ENCODE data around the gene TDRD15. TPM values are rescaled to one million over a fixed set of nuclear protein-coding genes. Genes with fewer than 3 reads are reported as not detected.
A peak's percentile ranks its signal among the peaks of the same experiment; 100 is the strongest.

TDRD15 gene
- total and polyA plus RNA-seq, 2 of the 13 experiments (the other 11 are each of a cell fraction or from before 2014, with no cell fraction given) = 0.12 to 0.29 TPM

DNA sequence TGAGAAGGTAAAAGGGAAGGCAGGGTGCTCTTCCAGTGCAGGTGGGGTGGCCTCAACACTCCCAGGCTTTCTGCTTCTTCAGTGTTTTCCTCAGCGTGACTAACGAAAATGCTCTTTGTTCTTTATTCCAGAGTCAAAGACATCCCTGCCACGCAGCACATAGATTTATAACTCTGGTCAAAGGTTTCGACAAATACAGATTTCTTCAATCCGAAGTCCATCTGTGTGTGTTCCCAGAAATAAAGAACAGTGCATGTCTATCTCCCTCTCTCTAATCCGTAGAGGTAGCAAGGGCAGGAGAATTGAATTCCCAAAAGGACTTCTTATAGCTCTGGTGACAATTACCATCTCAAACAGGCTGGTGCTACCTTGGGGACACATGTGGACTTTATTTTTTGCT, 26.4 kb upstream of the TDRD15 start (continued):
- TF ChIP-seq NCOA2 (CRISPR knock-in tag; IDR thresholded peaks at IDR 0.05) (peak; percentile 30; the same call in 1 of the 2 replicates), HOMEZ (CRISPR knock-in tag; IDR thresholded peaks at IDR 0.05; ENCODE audit: low read depth) (peak; percentile 51; the same call in 1 of the 2 replicates), SALL1 (CRISPR knock-in tag; IDR thresholded peaks at IDR 0.05) (peak; percentile 57; the same call in 1 of the 2 replicates), ZFY (CRISPR knock-in tag; IDR thresholded peaks at IDR 0.05) (no peak), ZNF3 (CRISPR knock-in tag; IDR thresholded peaks at IDR 0.05) (no peak), SRSF1 (optimal IDR thresholded peaks at IDR 0.05; ENCODE audit: low read depth, low read length) (no peak), MXD3 (CRISPR knock-in tag; IDR thresholded peaks at IDR 0.05) (no peak), STAT5B (CRISPR knock-in tag; IDR thresholded peaks at IDR 0.05) (no peak), SP5 (CRISPR knock-in tag; IDR thresholded peaks at IDR 0.05; ENCODE audit: borderline replicate concordance, low read depth) (no peak), GFI1 (CRISPR knock-in tag; IDR thresholded peaks at IDR 0.05; ENCODE audit: borderline replicate concordance) (0 out of 2 replicates have a peak, but pooled peaks have one; percentile 25), ZNF556 (CRISPR knock-in tag; IDR thresholded peaks at IDR 0.05; ENCODE audit: borderline replicate concordance) (0 out of 2 replicates have a peak, but pooled peaks have one; percentile 25)
- TF ChIP-seq, protein P1, sequence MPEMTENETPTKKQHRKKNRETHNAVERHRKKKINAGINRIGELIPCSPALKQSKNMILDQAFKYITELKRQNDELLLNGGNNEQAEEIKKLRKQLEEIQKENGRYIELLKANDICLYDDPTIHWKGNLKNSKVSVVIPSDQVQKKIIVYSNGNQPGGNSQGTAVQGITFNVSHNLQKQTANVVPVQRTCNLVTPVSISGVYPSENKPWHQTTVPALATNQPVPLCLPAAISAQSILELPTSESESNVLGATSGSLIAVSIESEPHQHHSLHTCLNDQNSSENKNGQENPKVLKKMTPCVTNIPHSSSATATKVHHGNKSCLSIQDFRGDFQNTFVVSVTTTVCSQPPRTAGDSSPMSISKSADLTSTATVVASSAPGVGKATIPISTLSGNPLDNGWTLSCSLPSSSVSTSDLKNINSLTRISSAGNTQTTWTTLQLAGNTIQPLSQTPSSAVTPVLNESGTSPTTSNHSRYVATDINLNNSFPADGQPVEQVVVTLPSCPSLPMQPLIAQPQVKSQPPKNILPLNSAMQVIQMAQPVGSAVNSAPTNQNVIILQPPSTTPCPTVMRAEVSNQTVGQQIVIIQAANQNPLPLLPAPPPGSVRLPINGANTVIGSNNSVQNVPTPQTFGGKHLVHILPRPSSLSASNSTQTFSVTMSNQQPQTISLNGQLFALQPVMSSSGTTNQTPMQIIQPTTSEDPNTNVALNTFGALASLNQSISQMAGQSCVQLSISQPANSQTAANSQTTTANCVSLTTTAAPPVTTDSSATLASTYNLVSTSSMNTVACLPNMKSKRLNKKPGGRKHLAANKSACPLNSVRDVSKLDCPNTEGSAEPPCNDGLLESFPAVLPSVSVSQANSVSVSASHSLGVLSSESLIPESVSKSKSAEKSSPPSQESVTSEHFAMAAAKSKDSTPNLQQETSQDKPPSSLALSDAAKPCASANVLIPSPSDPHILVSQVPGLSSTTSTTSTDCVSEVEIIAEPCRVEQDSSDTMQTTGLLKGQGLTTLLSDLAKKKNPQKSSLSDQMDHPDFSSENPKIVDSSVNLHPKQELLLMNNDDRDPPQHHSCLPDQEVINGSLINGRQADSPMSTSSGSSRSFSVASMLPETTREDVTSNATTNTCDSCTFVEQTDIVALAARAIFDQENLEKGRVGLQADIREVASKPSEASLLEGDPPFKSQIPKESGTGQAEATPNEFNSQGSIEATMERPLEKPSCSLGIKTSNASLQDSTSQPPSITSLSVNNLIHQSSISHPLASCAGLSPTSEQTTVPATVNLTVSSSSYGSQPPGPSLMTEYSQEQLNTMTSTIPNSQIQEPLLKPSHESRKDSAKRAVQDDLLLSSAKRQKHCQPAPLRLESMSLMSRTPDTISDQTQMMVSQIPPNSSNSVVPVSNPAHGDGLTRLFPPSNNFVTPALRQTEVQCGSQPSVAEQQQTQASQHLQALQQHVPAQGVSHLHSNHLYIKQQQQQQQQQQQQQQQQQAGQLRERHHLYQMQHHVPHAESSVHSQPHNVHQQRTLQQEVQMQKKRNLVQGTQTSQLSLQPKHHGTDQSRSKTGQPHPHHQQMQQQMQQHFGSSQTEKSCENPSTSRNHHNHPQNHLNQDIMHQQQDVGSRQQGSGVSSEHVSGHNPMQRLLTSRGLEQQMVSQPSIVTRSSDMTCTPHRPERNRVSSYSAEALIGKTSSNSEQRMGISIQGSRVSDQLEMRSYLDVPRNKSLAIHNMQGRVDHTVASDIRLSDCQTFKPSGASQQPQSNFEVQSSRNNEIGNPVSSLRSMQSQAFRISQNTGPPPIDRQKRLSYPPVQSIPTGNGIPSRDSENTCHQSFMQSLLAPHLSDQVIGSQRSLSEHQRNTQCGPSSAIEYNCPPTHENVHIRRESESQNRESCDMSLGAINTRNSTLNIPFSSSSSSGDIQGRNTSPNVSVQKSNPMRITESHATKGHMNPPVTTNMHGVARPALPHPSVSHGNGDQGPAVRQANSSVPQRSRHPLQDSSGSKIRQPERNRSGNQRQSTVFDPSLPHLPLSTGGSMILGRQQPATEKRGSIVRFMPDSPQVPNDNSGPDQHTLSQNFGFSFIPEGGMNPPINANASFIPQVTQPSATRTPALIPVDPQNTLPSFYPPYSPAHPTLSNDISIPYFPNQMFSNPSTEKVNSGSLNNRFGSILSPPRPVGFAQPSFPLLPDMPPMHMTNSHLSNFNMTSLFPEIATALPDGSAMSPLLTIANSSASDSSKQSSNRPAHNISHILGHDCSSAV (CRISPR knock-in tag; IDR thresholded peaks at IDR 0.05; ENCODE audit: borderline replicate concordance) = no peak
- TF ChIP-seq, protein P2, sequence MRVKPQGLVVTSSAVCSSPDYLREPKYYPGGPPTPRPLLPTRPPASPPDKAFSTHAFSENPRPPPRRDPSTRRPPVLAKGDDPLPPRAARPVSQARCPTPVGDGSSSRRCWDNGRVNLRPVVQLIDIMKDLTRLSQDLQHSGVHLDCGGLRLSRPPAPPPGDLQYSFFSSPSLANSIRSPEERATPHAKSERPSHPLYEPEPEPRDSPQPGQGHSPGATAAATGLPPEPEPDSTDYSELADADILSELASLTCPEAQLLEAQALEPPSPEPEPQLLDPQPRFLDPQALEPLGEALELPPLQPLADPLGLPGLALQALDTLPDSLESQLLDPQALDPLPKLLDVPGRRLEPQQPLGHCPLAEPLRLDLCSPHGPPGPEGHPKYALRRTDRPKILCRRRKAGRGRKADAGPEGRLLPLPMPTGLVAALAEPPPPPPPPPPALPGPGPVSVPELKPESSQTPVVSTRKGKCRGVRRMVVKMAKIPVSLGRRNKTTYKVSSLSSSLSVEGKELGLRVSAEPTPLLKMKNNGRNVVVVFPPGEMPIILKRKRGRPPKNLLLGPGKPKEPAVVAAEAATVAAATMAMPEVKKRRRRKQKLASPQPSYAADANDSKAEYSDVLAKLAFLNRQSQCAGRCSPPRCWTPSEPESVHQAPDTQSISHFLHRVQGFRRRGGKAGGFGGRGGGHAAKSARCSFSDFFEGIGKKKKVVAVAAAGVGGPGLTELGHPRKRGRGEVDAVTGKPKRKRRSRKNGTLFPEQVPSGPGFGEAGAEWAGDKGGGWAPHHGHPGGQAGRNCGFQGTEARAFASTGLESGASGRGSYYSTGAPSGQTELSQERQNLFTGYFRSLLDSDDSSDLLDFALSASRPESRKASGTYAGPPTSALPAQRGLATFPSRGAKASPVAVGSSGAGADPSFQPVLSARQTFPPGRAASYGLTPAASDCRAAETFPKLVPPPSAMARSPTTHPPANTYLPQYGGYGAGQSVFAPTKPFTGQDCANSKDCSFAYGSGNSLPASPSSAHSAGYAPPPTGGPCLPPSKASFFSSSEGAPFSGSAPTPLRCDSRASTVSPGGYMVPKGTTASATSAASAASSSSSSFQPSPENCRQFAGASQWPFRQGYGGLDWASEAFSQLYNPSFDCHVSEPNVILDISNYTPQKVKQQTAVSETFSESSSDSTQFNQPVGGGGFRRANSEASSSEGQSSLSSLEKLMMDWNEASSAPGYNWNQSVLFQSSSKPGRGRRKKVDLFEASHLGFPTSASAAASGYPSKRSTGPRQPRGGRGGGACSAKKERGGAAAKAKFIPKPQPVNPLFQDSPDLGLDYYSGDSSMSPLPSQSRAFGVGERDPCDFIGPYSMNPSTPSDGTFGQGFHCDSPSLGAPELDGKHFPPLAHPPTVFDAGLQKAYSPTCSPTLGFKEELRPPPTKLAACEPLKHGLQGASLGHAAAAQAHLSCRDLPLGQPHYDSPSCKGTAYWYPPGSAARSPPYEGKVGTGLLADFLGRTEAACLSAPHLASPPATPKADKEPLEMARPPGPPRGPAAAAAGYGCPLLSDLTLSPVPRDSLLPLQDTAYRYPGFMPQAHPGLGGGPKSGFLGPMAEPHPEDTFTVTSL (CRISPR knock-in tag; IDR thresholded peaks at IDR 0.05; ENCODE audit: borderline replicate concordance) = no peak

Data from HepG2 (cell line).